Stimulated activated CD8-positive, alpha-beta memory T cell treated with anti-CD3 and anti-CD28 coated beads, Interleukin-4, amount 100 ng/mL, for 1 hour (primary cell): ENCODE data around the gene NCKAP5.

ENCODE experiments used
- DNase-seq, 2 donors: peaks; one replicate each; pipeline ENCODE4 v3.0.0-alpha.2; 2020; ENCODE audit warnings: low read depth in 2 of 2, low spot score in 1 of 2

NCKAP5 gene

GRCh38 chr2:133574620-133575019, 6.4 kb upstream of the NCKAP5 start:
- DNase-seq, result no peak

DNA sequence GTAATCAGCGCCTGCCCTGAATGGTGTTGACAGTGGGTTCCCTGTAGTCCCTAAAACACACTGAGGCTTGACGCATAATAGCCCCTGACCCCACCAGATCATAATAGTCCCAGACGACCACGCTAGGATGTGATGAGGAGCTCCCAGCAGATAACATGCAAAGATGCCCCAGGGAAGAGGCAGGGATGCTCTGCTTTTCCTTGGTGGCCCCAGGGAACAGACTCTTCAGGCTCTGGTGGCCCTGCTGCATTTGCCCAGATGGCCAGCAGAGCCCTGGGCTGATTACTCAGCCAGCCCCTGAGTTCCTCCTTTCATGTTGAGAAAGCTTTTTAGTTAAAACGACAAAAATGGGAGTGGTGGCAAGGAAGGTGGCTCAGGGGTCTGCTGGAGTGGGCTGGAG, 5.9 kb upstream of the NCKAP5 start:
- no peak for DNase-seq

- DNase-seq, result no peak
Observed at GRCh38 chr2:133573491-133574162, 5.4 kb upstream of the NCKAP5 start.

DNA sequence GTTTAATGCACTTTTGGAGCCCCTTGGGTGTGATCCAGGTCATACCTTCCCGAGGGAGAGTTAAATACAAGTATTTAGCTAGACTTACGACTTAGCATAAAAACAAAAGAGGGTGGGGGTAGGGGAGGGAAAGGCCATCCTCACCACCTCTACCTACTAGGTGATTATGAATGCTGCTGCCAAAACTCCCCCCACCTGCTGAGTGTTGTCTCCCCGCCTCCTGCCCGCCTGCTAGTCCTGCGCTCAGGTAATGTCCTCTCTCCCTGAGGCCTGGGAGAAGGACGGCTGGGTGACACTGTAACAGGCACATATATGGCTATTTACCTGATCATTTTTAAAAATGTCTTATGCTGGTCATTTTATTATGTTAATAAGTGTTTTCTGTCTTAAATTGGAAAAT, 3.0 kb upstream of the NCKAP5 start:
- DNase-seq, result no peak

DNA sequence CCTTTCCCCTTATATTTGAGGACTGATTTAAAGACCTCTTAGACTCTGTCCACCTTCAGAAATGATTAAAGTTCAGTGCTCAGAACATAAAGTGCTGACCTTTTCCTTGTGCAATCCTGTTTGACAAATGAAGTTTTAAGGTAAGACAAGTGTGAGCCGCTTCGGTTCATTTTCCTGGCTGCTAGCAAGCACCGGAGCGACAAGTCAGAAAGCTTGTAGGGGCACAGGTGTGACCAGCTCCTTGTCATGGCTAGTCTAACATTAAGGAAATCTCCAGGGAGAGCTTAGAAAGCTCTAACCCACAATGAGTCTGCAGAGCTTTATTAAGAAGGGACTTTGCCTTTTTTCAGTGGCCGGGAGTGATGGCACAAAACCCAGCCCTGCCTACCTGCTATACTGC, 2.3 kb upstream of the NCKAP5 start:
- DNase-seq, result no peak

- no peak for DNase-seq
Observed at GRCh38 chr2:133569286-133569830, 1.1 kb upstream of the NCKAP5 start.

DNA sequence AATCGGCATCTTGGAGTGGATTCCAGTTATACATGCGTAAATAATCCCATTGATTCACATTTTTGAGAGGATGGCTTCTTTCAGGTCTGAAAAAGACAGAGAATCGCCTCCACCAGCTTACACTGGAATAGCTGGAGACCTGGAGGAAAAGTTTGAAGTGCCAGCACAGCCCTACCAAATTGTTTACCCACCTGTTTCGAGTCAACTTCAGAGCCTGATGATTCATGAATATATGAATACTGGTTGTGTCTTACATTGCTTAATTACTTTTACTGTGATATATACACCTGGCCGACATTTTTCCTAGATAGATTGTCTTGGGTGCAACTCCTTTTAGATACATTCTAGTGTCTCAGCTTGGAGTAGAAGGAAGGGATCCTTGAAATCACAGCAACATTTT, 335 bp upstream of the NCKAP5 start:
- DNase-seq, result no peak

DNA sequence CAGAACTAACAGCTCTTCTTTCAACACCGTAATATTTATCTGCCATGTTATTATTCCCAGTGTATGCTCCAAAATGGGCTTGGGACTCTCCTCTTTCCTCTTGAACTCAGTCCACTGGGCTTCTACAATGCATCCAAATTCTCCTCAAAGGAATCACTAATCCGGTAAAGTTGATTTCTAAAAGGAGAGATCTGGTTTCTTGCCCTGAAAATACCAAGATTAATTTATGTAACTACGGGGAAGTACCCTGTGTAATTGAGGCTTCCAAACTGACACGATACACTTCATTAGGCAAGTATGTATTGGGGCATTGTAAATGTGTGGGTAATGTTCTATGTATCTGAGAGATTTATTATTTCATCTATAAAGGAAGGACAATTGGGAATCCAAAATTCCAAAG, 5.7 kb downstream of the NCKAP5 start:
- DNase-seq, result no peak

- no peak for DNase-seq
Observed at GRCh38 chr2:133561045-133561852, 7.0 kb downstream of the NCKAP5 start.

GRCh38 chr2:133557614-133558013, 10.6 kb downstream of the NCKAP5 start:
- DNase-seq, result no peak

GRCh38 chr2:133553838-133554408, 14.3 kb downstream of the NCKAP5 start:
- DNase-seq, result no peak

DNA sequence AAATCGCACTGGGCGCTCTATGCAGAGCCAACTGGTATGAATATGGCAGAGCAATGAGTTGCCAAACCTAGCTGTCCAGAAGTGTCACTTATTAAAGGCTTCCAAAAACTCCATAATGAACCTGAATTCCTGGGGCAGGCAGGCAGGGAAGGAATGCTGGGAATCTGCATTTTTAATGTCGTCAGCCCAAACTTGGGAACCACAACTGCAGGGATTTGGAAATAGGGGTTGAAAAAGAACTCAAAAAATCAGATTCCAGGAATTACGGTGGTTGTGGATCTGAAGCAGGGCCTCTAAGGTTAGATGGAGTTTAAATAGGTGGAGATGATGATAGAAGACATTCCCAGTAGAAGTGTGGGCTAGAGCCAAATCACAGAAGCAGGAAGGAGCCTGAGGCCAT, 15.0 kb downstream of the NCKAP5 start:
- DNase-seq, result no peak

DNA sequence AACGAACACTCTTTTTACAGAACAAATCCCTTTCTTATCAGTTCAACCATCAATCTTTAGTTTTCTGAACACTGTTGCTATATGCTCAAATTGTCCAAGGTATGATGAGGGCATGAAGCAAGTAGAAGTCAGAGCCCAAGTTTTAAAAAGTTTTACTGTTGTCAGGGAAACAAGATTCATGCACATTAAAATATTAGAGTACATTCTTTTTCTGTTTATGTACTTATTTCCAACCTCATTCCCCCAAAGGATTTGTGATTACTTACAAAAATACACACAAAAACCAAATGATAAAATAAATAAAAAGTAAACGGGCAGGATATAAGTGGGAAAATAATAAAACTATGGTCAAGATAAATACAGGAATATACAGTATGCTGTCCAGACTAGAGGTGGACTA, 15.4 kb downstream of the NCKAP5 start:
- no peak for DNase-seq

DNA sequence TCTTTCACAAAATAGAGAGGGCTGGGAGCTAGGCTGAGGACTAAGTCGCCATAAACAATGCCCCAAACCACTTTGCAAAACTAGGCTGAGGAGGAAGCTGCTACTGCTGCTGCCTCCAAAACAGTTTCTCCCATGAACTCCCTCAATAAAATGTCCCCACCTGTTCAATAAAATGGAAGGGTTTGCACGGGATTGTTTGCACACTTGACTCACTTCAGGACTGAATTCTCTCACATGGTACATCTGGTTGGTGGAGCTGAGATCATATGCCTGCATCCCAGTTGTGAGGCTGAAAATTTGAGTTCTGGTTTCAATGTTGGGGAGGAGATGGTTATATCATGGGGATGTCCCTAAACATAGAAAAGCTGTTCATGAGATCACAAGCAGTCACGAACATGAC, 26.5 kb downstream of the NCKAP5 start:
- DNase-seq, result no peak

DNA sequence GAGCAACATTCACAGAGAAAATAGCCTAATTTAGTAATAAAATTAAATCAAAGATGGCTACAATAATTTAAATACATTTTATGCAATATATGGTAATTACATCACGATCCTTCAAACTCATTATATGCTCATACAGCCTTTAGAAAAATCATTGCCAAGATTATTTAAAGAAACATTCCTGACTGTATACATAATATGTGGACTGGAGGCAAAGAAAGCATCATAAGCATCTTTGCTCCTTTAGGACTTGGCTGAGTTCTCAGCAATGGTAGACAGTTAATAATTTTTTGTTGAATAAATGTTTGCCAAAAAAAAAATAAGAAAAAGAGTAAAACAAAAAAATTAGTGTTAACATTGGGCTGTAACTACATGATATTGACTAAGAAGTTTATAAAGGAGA, 26.9 kb downstream of the NCKAP5 start:
- no peak for DNase-seq

DNA sequence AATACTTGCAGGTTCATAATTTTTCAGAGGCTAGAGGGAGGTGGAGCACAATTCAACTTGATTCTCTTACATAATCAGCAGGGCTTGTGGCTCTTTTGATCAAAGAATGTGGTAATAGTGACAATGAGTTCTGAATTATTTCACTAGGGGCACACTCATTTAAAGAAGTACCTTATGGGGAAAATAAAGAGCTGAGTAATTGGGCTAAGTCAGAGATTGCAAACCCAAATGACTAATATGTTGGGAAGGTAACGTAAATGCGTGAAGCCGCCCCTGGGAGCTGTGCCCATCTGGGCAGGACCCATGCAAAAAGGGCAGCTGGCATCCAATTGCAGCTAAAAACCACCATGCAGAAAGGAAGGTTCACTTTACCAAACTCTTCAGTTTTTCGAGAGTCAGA, 35.3 kb downstream of the NCKAP5 start:
- no peak for DNase-seq

DNA sequence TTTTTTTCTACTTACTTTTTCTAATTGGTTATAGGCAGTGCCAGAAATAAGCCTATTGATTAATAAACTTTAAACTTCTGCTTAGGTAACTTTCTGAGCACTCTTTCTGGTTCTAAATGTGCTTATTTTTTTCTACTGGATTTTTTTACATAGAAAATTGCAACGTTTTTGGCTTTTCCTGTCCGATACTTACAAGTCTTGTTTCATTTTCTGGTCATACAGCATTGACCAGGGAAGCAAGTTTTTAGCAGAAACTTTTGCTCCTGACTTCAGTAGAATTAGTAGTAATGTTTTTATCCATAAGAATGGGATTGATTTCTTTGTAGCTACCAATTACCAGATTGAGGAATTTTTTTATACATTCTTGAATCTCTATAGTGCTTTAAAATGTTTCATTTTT, 36.9 kb downstream of the NCKAP5 start:
- DNase-seq, result no peak

GRCh38 chr2:133530645-133531044, 37.6 kb downstream of the NCKAP5 start:
- no peak for DNase-seq

- DNase-seq, result no peak
Observed at GRCh38 chr2:133526530-133527300, 41.5 kb downstream of the NCKAP5 start.

DNA sequence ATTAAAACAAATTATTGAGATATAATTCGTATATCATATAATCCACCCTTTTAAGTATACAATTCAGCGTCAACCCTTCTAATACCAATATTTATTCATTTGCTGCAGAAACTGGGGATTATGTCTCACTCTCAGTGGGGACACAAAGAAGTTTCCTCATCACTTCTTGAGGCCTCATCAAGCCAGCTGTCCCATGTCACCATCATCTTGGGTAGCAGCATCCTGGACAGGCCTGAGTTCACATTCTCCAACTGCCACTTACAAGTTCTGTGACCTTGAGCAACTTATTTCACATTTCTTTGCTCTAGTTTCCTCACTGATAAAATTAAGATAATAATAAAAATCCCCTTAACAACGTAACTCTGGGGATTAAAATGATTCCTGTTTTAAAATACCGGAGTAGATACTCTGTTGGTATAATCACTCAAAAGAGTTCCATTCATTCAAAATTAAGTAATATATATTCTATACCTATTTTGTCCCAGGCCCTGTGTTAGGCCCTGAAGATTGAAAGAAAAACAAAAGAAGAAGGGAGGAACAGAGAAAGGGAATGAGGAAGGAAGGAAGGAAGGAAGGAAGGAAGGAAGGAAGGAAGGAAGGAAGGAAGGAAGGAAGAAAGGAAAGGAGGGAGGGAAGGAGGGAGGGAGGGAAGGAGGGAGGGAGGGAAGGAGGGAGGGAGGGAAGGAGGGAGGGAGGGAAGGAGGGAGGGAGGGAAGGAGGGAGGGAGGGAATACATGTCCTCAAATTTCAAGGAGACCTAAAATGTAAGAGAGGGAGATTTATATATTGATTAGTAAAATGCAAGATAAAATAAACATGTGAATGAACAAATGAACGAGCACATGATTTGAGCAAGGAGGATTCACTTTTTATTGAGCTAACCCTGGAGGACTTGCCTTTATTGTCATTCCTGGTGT, 42.4 kb downstream of the NCKAP5 start:
- no peak for DNase-seq
